ENCODE measurements around the gene RHEBL1.

The RHEBL1 gene

DNA sequence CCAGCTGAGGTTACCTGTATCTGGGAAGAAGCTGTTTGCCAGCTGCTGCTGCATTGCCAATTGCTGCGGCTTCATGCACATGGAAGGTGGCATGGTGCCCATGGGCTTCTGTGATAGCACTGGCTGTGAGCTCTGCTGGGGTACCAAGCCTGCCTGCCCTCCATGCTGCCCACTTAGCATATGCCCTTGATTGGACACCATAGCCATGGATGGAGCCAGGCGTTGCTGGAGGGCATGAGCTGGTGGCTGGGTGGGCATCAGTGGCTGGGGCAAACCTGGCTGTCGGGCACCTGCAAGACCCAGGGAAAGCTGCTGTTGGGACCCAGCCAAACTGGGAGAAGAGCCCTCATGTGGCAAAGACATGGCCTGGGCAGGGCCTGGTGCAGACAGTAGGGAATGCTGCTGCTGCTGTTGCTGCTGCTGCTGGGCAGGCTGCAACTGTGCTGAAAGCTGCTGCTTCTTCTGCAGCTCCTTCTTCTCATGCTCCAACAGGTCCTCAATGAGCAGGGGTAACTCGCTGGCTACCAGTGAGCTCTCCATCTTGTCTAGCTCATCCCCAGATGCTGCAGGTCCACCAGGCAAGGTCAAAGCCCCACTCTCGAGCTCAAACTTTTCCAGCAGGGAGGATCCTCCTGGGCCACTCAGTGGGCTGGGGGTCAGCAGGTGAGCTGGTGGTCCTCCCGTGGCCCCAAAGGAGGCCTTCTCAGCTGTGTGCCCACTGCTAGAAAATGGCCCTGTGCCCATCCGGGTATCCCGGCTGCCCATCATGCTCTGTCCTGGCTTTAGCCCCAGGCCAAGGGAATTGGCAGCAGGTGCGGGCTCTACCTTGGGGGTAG lies 32.5 kb downstream of the RHEBL1 start:
- no peak for DNase-seq (ENCODE audit: low read depth in 3 of 3)

DNA sequence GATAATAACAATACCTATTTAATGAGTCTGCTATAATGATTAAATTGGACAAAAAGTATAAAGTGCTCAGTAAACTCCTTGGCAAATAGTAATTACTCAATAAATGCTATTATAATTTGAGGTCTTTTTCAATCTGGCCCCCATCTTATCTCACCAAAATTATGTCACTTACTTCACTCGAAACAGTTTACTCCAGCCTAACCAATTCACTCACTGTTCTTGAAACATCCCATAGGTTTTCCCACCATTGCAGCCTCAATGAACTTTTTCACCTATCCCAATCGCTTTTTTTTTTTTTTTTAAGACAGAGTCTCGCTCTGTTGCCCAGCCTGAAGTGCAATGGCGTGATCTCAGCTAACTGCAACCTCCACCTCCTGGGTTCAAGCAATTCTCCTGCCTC lies 33.8 kb downstream of the RHEBL1 start:
- DNase-seq (ENCODE audit: low read depth in 3 of 3): no peak

DNA sequence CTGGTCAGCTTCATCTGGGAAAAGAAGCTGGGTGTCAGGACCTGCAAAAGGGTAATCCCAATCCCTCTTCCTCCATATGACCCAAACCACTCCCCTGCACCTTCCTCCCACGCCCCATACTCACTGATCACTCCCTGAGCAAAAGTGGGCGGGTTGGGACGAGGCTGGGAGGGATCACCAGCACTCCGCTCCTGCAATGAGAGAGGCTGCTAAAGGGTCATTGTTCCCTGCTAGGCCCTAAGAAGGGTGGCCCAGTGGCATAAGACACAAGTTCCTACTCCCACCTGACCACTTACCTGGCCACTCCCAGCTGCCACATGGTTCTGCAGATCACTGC lies 35.5 kb downstream of the RHEBL1 start:
- DNase-seq (ENCODE audit: low read depth in 3 of 3): no peak

DNA sequence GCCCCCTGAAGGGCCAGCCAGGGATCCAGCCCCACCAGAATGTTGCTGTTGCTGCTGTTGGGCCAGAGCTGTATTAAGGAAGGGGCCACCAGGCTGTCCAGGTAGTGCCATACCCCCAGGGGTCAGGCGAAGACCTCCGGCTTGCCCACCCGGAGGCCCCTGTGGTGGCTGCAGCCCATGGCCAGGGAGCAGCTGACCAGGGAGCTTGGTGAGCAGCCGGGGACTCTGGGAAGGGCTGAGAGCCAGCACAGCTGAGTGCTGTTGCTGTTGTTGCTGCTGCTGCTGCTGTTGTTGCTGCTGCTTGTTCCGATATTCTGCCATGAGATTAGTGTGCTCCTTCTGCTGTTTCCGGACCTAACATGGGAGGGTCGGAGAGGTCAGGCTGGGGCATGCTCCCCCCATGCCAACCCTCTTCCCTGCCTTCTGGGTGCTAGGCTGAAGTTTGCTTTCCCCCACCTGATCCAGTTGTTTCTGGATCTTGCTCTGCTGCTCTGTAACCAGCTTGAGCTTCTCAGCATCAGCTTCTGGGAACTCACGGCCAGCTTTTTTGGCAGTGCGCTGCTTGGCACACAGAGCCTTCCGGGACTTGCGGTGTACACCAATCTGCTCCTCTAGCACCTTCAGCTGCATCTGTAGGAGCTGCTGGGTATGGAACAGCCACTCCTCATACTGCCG lies 36.0 kb downstream of the RHEBL1 start:
- DNase-seq (ENCODE audit: low read depth in 3 of 3): no peak

DNA sequence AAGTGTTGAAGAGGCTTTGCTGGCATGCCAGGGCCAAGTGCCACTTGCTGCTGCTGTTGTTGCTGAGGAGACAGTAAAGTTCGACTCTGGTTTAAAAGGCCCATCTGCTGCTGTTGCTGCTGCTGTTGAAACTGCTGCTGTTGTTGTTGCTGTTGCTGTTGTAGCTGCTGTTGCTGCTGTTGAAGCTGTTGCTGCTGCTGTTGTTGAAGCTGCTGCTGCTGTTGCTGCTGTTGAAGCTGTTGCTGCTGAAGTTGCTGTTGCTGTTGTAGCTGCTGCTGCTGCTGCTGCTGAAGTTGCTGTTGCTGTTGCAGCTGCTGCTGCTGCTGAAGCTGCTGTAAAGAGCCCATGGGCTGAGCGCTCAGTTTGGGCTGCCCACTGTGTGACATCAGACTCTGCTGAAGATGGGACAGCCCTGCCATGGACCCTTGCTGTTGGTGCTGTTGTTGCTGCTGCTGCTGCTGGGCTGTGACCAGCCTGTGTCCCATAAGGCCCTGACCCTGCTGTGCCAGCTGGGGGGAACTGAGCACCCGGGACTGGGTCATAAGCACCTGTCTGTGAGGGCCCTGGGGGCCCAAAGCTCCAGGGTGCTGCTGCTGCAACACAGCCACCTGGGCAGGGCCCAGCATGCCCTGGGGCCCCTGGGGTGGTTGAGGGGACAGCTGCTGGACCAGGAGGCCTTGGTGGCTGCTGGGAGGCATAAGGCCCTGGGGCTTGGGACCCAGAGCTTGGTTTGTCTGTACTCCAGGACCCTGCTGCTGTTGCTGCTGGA lies 36.9 kb downstream of the RHEBL1 start:
- no peak for DNase-seq (ENCODE audit: low read depth in 3 of 3)

DNA sequence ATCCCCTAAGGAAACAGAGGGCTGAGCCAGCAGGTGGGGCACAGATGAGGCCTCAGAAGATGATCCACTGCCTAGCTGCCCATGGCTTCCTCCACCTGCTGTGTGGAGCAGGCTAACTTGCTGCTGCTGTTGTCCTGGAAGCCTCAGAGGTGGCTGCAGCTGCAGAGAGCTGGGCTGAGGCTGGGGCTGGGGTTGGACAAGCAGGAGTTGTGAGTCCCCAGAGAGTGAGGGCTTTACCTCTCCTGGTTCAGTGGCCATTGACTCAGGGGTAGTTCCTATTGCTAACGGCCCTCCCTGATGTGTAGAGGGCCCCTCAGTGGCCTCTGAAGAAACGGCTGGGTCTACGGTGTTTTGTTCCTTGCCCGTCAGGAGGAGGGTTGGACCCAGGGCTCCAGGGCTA lies 37.5 kb downstream of the RHEBL1 start:
- no peak for DNase-seq (ENCODE audit: low read depth in 3 of 3)

DNA sequence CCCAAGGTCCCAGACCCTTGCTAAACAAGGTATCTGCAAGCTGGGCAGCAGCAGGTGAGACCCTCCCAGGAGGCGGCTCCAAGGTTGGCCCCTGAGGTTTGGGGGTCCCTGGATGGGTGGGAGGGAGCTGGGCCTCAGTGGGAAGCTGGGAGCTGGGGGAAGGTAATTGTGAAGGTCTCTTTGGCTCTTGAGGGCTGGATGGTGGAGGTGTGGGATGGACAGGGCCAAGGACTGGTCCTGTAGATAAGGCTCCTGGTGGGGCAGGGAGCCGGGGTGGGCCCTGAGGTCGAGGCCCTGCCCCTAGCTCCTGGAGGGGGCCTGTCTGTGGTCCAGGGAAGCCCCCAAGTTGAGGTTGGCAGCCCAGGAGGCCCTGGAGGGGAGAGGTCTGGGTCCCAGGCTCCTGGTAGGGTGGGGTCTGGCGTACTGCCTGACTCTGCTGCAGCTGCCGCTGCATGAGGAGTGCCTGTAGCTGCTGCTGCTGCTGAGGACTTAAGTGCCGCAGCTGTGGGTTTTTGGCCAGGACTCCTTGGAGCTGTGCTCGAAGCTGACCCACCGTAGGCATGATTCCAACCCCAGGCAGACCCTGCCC lies 38.1 kb downstream of the RHEBL1 start:
- DNase-seq (ENCODE audit: low read depth in 3 of 3): no peak

DNA sequence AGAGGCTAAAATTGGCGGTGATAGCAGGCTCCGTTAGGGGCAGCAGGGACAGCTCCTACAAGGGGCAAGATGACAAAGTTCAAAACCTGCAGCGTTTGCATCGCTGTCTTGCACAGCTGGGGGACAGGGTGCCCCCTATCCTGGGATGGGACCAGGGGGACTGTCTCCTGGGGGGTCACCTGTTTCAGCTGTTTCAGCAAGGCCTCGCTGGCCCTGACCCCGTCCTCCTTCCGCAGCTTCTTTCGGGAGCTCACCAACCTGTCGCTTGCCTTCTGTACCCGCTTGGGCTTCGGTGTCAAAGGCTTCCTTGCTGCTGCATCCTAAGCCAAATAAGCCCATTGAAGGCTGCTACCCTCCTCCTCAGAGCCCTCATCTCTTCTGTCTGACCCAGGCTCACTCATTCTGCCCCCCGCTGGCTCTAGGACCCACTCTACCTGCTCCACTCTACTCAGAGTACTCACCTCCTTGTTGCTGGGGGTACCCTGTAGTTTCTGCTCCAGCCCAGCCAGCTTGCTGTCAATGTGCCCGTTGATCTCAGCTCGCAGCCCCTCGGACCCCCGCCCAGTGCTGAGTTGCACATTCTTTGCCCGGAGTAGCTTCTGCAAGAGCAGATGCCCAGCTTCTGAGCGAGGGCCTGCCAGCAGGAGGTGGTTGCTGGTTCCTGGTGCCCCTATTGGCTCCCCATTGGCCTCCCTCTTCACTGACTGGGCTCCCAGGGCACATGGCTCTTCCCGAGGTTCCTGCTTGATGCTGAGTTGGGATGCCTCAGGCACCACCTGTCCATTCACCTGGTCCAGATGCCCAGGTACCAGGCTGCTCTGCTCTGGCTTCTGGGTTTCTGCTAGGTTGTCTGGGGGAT lies 38.8 kb downstream of the RHEBL1 start:
- DNase-seq (ENCODE audit: low read depth in 3 of 3): no peak

DNA sequence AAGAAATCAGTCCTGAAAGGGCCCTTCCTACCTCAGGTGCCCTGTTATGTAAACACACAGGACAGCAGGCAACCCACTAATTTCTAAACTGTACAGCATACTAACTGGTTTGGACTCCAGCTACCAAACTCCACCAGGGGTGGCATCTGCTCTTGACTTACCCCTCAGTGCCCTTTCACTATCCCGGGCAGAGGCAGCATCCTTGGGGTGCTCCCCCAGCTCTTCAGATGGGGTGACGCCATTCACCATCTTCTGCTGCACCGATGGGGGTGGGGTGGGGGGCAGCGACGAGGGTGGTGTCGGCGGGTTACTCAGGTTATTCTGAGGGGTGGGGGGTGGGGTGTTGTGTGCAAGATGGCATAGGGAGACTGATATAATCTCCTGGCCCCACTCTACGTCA lies 39.7 kb downstream of the RHEBL1 start:
- DNase-seq (ENCODE audit: low read depth in 3 of 3): no peak

DNA sequence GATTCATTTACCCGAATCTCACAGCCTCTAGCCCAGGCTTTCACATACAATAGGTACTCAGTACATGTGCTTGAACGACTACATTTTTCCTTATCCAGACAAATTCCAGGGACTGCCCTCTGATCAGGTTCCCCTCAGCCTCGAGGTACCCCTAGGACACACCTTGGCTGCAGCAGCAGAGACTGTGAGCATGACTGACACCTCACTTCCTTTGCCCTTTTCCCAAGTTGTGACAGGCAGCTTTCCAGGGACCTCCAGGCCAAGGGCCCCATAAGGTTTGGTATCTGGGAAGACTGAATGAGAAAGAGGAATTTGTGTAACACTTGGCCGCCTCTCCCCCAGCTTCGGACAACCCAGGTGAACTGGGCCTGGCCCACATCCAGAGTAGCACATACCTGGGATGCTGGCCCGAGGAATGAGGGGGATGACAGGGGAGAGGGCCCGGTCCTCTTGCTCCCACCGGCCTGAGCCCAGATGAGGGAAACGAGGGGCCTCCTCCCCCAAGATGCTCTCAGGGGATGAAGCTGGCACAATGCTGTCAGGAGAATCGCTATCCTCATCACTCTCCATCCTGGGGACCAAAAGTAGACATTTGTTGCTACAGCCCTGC lies 41.0 kb downstream of the RHEBL1 start:
- DNase-seq (ENCODE audit: low read depth in 3 of 3): no peak

DNA sequence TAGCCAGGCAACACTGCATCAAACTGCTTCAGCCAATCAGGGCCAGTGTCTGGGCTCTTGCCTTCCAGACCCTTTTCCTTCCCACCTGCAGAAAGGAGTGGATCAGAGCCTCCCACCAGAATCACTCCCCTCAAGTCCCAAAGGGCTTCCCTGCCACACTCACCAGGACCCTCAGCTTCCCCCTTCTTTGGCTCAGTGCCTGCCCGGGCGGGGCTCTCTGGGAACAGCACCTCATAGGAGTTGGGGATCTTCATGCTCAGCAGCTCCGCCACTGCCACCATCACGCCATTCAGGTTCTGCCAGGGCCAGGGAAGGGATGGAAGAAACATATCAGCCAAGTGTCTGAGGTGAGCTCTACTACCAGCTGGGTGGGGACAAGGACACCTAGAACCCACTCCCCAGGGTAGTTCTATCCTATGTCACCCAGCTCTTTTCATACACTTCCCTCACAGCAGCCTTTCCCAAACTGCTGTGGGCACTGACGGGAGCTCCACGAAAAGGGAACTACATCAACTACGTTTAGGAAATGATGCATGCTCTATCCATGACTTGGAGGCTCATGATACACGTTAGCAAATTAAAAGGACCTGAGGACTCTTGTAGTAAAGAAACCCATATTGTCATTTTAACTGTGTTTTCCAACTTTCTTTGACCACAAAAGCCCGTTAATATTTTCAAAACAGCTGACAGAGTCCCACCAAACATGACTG lies 41.8 kb downstream of the RHEBL1 start:
- DNase-seq (ENCODE audit: low read depth in 3 of 3): no peak

DNA sequence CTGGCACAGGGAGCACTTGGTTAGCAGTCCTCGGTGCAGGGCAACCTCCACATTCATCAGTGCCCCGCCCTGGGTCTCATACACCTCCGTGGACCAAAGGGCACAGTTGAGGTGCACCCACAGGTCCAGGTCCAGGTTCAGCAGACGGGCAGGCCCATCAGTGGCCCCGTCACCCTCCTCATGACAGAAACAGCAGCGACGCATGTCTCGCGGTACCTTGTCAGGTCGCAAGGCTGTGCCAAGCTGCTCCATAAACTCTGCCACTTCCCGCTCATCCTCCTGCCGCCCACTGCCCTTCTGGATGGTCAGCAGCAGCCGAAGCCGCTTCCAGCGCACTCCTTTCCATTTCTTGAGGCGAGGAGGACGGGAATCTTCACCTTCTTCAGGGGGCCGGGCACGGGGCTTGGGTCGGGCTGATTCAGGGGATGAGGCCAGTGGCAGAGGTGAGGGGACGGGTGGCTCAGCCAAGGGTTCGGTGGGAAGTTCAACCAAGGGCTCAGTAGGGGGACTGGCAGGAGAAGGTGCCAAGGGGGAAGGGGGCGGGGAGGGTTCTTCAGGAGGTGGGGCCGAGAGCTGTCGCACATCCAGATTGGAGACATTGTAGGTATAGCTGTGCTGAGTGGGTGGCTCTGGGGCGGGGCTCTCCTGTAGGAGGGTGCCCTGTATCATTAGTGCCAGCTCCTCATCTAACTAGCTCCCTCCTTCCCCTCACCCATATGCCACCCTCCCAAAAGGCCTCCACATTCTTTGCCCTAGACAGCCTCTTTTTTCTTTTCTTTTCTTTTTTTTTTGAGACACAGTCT lies 42.9 kb downstream of the RHEBL1 start:
- no peak for DNase-seq (ENCODE audit: low read depth in 3 of 3)

DNA sequence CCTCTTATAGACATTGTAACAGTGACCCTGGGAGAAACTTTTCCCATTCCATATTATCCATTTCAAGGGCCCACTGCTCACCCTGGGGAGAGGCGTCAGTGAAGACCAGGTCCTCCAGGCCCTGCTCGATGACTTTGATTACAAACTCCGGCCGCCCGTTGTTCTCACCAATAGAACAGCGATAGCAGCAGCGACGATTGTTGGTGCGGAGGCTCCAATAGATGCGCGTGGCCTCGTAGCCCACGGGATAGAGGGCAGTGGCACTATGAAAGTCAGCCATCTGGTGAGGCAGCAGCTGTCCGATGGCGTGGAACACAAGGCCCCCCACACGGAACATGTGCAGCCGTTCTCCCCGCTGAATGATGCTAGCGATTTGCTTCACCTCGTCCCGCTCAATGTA lies 43.7 kb downstream of the RHEBL1 start:
- DNase-seq (ENCODE audit: low read depth in 3 of 3): no peak

DNA sequence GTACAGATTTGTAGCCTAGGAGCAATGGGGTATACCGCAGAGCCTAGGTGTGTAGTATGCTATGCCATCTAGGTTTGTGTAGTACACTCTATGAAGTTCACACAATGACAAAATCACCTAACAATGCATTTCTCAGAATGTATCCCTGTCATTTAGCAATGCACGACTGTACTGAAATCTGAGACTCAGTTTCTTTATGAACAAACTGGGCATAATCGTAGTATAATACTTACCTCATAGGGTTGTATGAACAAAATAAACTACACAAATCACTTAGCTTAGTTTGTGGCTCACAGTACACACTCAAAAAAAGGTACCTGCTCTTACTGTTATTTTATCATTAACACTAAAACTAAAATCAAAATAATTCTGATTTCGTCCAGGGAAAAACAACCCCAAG lies 44.3 kb downstream of the RHEBL1 start:
- no peak for DNase-seq (ENCODE audit: low read depth in 3 of 3)

DNA sequence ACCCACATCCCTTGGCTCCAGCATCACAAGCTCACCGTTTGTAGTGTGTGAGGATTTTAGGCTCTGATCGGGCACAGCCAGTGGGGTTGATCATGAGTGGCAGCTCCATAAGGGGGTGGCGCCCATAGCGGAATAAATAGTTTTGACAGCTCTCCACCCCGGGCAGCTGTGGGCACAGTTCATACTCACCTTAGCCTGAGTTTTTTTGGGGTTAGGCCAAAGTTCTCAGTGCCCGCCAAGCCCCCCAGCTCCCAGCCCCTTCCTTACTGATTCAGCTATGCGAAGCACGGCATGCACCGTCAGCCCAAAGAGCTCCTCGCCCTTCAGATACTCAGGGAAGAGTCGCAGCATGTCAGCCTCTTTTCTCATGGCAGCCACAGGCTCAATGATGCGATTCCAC lies 45.2 kb downstream of the RHEBL1 start:
- DNase-seq (ENCODE audit: low read depth in 3 of 3): no peak

DNA sequence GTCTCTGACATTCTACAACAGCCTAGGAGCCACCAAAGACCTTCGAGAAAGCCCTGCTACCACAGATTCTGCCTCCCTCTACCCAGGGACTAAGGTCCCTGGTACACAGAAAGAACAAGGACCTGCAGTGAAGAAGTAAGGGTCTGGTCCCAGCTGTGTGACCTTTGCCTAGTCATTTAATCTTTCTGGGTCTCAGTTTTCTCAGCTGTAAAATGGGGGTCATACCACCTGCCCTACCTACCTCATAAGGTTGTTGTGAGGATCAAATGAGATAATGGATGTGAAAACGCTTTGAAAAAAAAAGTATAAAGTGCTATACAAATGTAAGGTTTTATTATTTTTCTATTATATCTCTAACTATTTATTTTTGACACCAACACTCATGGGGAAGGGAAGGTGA lies 46.0 kb downstream of the RHEBL1 start:
- no peak for DNase-seq (ENCODE audit: low read depth in 3 of 3)

DNA sequence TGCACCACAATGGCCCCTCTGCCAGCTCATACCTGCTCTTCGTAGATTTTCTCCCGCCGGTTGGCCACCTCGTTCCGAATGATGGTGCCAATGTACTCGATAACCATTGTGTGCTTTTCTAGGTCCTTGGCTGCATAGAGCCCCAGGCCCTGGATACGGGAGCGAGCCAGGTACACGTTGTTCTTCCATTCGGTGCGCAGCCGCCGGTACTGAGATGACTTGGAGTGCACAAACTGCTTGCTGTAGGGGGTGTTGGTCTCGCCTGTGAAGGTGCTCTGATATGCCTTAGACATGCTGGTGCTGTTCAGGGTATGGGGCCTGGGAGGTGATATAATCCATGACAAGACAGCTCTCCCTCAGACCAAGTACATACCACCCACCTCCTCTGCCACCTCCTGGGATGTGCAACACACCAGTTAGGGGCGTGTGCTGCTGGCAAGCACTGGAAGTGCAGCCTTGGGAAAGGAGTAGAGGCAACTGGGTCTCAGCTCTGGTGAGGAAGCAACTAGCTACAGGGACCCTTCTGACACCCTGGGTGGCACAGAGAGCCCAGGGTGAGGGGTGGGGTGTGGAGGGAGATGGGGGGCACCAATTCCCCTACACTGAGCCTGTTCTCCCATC lies 47.1 kb downstream of the RHEBL1 start:
- no peak for DNase-seq (ENCODE audit: low read depth in 3 of 3)

DNA sequence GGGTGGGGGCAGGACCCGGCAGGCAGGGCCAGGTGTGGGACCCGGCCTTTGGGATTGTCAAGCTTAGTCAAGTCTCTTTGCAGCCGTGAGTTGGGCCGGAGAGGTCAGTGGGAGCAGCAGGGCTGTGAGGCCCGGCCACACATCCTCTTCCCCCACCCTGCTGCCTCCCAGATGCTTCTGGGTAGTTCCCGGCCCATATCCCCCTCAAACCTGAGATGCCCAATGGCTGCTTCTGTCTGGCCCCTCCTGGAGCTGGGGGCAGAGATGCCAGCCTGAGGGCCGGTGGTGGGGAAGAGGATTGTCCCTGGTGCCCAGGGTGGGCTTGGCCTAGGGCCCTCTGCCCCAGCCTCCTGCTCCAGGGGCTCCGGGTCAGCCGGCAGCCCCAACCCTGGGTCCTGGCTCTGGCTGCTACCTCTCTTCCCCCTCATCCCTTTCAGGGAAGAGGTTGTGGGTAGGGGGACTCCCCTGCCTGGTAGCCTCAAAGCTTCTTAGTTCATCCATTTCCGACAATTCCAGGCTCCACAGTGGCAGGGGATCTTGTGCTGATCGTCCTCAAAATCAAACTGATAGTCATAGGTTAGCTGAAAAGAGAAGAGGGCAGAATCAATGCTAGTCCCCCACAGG lies 48.4 kb downstream of the RHEBL1 start:
- DNase-seq (ENCODE audit: low read depth in 3 of 3): no peak

DNA sequence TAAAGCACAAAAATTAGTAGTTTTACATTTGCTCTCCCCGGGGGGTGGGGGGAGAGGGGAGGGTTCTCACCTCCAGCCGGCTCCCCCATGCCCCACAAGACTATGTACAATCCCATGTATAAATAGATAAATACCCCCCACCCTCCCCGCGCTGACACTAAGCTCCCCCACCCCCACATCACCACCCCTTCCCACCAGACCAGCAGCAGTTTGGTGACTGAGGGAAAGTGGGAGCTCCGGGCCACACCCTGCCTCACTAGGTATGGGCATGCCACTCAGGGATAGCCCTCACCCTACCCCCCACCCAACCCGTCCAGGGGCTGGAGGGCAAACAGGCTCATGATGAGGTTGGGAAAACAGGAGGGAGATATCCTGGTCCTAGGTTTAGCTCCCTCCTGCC lies 49.3 kb downstream of the RHEBL1 start:
- no peak for DNase-seq (ENCODE audit: low read depth in 3 of 3)
